Erythroblast (primary cell): ENCODE results near the gene POM121C.
"Not testable (repeated sequence)": the region's sequence is repeated elsewhere in the genome, so short reads cannot be mapped to it uniquely, and the experiment has no call there.

Experiments
- GATA1 ChIP-seq: IDR thresholded peaks from 2 replicates; pipeline ENCODE4 v1.6.1; 2011; ENCODE audit warnings: low read depth, mild to moderate bottlenecking, control low read depth, low read length, moderate library complexity
- POLR2A ChIP-seq: IDR thresholded peaks from 2 replicates; pipeline ENCODE4 v1.6.1; 2011; ENCODE audit warnings: mild to moderate bottlenecking, low read length

DNA sequence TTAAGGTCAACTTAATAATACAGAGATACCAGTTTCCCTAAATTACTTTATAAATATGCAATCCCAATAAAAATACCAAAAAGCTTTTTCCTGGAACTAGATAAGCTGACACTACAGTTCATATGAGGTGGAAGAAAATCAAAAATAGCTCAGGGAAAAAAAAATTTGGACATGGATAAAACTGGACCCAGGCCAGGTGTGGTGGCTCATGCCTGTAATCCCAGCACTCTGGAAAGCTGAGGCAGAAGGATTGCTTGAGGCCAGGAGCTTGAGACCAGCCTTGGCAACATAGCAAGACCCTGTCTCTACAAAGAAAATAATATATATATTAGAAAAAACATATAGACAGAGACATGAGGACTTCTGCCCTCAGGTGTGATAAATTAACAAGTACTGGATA lies 8.6 kb downstream of the POM121C start:
- TF ChIP-seq POLR2A, GATA1: not testable (repeated sequence)
